Fibroblast of mammary gland (primary cell): ENCODE results near the gene PSD2.
A peak's percentile ranks its signal among the peaks of the same experiment; 100 is the strongest.

ENCODE experiments used
- DNase-seq: peaks from one replicate; pipeline ENCODE4 v3.0.0-alpha.2; 2010; ENCODE audit warnings: low read depth
- H3K4me3 ChIP-seq: 2 replicates; pipeline ENCODE4 v1.5.1; 2011; ENCODE audit warnings: low read depth, mild to moderate bottlenecking, low read length, moderate library complexity; ENCODE audit not compliant: control insufficient read depth
- TF ChIP-seq, protein P1 (sequence below): conservative IDR thresholded peaks from 2 replicates; pipeline ENCODE4 v1.5.1; 2011; ENCODE audit warnings: low read depth, low read length, inconsistent platforms; ENCODE audit not compliant: control insufficient read depth, insufficient read depth

Gene PSD2

GRCh38 chr5:139784488-139784887 lies 11.1 kb upstream of the PSD2 start:
- TF ChIP-seq, protein P1, sequence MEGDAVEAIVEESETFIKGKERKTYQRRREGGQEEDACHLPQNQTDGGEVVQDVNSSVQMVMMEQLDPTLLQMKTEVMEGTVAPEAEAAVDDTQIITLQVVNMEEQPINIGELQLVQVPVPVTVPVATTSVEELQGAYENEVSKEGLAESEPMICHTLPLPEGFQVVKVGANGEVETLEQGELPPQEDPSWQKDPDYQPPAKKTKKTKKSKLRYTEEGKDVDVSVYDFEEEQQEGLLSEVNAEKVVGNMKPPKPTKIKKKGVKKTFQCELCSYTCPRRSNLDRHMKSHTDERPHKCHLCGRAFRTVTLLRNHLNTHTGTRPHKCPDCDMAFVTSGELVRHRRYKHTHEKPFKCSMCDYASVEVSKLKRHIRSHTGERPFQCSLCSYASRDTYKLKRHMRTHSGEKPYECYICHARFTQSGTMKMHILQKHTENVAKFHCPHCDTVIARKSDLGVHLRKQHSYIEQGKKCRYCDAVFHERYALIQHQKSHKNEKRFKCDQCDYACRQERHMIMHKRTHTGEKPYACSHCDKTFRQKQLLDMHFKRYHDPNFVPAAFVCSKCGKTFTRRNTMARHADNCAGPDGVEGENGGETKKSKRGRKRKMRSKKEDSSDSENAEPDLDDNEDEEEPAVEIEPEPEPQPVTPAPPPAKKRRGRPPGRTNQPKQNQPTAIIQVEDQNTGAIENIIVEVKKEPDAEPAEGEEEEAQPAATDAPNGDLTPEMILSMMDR = no peak
- DNase-seq = no peak
- no peak overlapping the region for H3K4me3 ChIP-seq

- no peak overlapping the region for H3K4me3 ChIP-seq
- no peak for DNase-seq
- TF ChIP-seq, protein P1 = no peak
These were observed 8.4 kb upstream of the PSD2 start for GRCh38 chr5:139787257-139787567.

DNA sequence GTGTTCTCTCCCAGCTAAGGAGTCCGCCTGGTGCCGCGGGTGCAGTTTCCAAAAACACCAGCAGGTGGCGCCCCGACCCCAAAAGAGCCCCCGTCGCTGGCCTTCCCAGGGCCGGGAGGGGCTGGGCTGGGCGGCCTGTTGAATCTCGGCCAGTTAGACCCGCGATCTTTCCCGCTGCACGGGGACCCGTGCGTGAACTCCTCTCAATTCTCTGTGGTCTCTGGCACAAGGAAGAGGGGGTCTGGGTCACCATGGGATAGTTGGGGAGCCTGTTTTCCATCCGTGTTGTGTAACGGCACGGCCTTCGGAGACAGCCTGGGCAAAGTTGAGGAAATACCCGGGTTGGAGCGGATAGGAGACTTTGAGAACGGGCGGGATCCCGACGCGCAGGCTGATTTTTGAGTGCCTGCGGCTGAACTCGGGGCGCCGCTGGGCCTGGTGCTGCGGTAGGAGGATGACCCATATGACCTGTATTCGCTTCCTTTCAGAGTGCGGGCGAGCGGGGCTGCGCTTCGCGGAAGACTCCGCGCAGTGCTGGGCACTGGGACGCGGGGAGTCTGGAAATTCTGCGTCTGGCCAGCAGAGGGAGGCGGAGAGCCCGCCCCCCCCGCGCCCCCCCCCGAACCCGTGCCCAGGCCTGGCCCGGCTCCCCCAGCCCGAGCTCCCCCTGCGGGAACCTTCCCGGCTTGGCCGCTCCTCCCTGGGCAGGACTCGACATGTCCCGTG lies 7.9 kb upstream of the PSD2 start:
- H3K4me3 ChIP-seq = peak overlapping the region; percentile 67
- DNase-seq = peak; percentile 54
- TF ChIP-seq, protein P1 = peak; percentile 83

- TF ChIP-seq, protein P1 = no peak
- peak overlapping the region; percentile 16 for H3K4me3 ChIP-seq
- DNase-seq = no peak
These were observed 7.2 kb upstream of the PSD2 start for GRCh38 chr5:139788294-139788910.

DNA sequence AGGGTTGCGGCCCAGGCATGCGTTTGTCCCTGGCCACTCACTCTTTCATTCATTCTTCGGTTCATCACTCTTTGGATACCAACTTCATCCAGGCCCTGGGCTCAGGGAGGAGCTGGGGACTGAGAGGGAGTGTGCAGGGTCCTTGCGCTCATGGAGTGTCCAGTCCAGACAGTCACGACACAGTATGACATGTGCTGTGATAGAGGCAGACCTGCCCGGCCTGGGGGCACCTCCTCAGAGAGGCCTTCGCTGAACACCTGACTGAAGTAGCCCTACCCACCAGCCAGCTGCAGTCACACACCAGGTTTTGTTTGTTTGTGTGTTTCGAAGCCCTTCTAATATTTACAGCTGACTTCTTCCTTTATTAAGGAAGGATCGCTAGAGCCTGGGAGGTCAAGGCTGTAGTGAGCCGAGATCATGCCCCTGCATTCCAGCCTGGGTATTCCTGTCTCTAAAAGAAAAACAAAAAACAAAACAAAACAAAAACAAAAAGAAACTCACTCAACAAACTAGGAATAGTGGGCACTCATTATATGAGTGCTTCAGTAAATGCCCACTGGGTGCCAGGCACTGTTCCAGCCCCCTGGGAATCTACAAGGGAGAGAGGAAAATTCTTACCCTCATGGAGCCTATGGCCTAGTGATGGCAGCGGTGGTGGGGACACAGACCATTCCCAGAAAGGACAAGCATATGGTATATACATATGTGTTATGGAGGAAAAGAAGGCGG lies 6.3 kb upstream of the PSD2 start:
- H3K4me3 ChIP-seq = no peak overlapping the region
- TF ChIP-seq, protein P1 = no peak
- no peak for DNase-seq

- DNase-seq = no peak
- H3K4me3 ChIP-seq = no peak overlapping the region
- TF ChIP-seq, protein P1 = no peak
These were observed 5.8 kb upstream of the PSD2 start for GRCh38 chr5:139789845-139790189.
